HUDEP-2 (cell line): ENCODE measurements around the gene TXNRD2.
"Not testable (repeated sequence)": the region's sequence is repeated elsewhere in the genome, so short reads cannot be mapped to it uniquely, and the experiment has no call there.

Experiments used
- DNase-seq, 76 experiments: peaks; one replicate each; lab custom pipeline; 2025; ENCODE audit not compliant: unreplicated experiment in 76 of 76; lab: John Stamatoyannopoulos, UW

The TXNRD2 gene

GRCh38 chr22:19911540-19912270 lies 29.9 kb downstream of the TXNRD2 start:
- DNase-seq: no peak

GRCh38 chr22:19910180-19910744 lies 31.4 kb downstream of the TXNRD2 start:
- DNase-seq: no peak

GRCh38 chr22:19909350-19910179 lies 32.1 kb downstream of the TXNRD2 start:
- peak in 64 of 76 experiments; percentile 9 to 82 (median 61) for DNase-seq

GRCh38 chr22:19907902-19908301 lies 33.7 kb downstream of the TXNRD2 start:
- not testable (repeated sequence) for DNase-seq

GRCh38 chr22:19906864-19907263 lies 34.8 kb downstream of the TXNRD2 start:
- not testable (repeated sequence) for DNase-seq

GRCh38 chr22:19905347-19906276 lies 36.0 kb downstream of the TXNRD2 start:
- DNase-seq: no peak

GRCh38 chr22:19904935-19905334 lies 36.7 kb downstream of the TXNRD2 start:
- no peak for DNase-seq

- no peak for DNase-seq
These were observed 37.3 kb downstream of the TXNRD2 start for GRCh38 chr22:19904174-19904856.

- no peak for DNase-seq
These were observed 38.1 kb downstream of the TXNRD2 start for GRCh38 chr22:19903513-19903912.

- DNase-seq: no peak
These were observed 38.6 kb downstream of the TXNRD2 start for GRCh38 chr22:19903031-19903430.

- DNase-seq: no peak
These were observed 39.3 kb downstream of the TXNRD2 start for GRCh38 chr22:19902245-19902715.

- no peak for DNase-seq
These were observed 39.9 kb downstream of the TXNRD2 start for GRCh38 chr22:19901577-19902244.

GRCh38 chr22:19900707-19901436 lies 40.7 kb downstream of the TXNRD2 start:
- no peak for DNase-seq

- no peak for DNase-seq
These were observed 42.6 kb downstream of the TXNRD2 start for GRCh38 chr22:19898831-19899567.

GRCh38 chr22:19898145-19898544 lies 43.5 kb downstream of the TXNRD2 start:
- no peak for DNase-seq

GRCh38 chr22:19897726-19898125 lies 43.9 kb downstream of the TXNRD2 start:
- DNase-seq: no peak

- peak in 10 of 76 experiments; percentile 2 to 22 (median 8) for DNase-seq
These were observed 44.8 kb downstream of the TXNRD2 start for GRCh38 chr22:19896665-19897355.
